HepG2 (cell line): ENCODE data around the gene ATP8A1. TPM values are rescaled to one million over a fixed set of nuclear protein-coding genes. Genes with fewer than 3 reads are reported as not detected.

Source experiments
- ATAC-seq: fragments of 200-7000 bp; cut with Tn5 transposase; 3 replicates; pipeline ENCODE4 v1.9.1; 2020; ENCODE audit warnings: mild to moderate bottlenecking, moderate library complexity
- BruUV-seq: library from RNA; stranded (reverse); fragments of 400-500 nt; replicated peaks from 2 replicates; lab custom pipeline; 2021; lab: Mats Ljungman, UMichigan
- CTCF ChIA-PET: fragments of 300-600 bp; formaldehyde crosslinking; extraction: SDS; loops from one replicate; lab custom pipeline; 2021; ENCODE audit warnings: low total read pairs, inconsistent platforms, low intra/inter-chr PET ratio; lab: Yijun Ruan, JAX
- POLR2A ChIA-PET: fragments of 350-600 bp; sonication (Branson Sonifier 250); formaldehyde crosslinking; loops from one replicate; lab custom pipeline; 2020; ENCODE audit warnings: antibody characterized with exemption, inconsistent platforms; lab: Yijun Ruan, JAX
- DNase-seq: peaks from one replicate; pipeline ENCODE4 v3.0.0-alpha.2; 2015; ENCODE audit warnings: low spot score
- FAIRE-seq: peaks from 3 replicates; lab custom pipeline; 2011; peaks lifted over from hg19 to GRCh38; lab: Jason Lieb, UNC
- H2AFZ ChIP-seq: one replicate; pipeline ENCODE4 v1.6.1; 2011; ENCODE audit warnings: low read length, inconsistent platforms
- H3K27ac ChIP-seq: fragments of 300-600 bp; 3 replicates; pipeline ENCODE4 v1.8.0; 2011; ENCODE audit warnings: mixed run types, mild to moderate bottlenecking, mixed read lengths, low read length, inconsistent platforms; ENCODE audit not compliant: insufficient read depth; ENCODE audit errors: extremely low read length
- H3K27me3 ChIP-seq, 2 experiments: fragments of 200-600 bp in 1 of 2; 2 replicates in 1 of 2; 3 replicates in 1 of 2; pipeline versions ENCODE4 v1.6.0 to v1.8.0; 2011; ENCODE audit warnings: low read length in 2 of 2, mild to moderate bottlenecking in 2 of 2, moderate library complexity in 2 of 2, inconsistent platforms in 1 of 2; ENCODE audit not compliant: insufficient read depth in 2 of 2, control insufficient read depth in 1 of 2
- H3K36me3 ChIP-seq, 2 experiments: fragments of 200-600 bp in 1 of 2; replicated peaks in 1 of 2; 2 replicates in 1 of 2; 3 replicates in 1 of 2; pipeline versions ENCODE4 v1.5.1 to v1.8.0; 2011; ENCODE audit warnings: low read length in 2 of 2, inconsistent platforms in 1 of 2; ENCODE audit not compliant: insufficient read depth in 2 of 2, control insufficient read depth in 1 of 2
- H3K4me1 ChIP-seq: 2 replicates; pipeline ENCODE4 v1.5.1; 2012; ENCODE audit warnings: low read length, inconsistent platforms; ENCODE audit not compliant: insufficient read depth
- H3K4me2 ChIP-seq: 2 replicates; pipeline ENCODE4 v1.6.0; 2011; ENCODE audit warnings: low read depth, low read length, inconsistent platforms
- H3K4me3 ChIP-seq, 3 experiments: fragments of 200-600 bp in 1 of 3; sonication (generic), shearing (Covaris generic) in 1 of 3; replicated peaks in 1 of 3; 2 replicates each; pipeline ENCODE4 v1.5.1; 2011 to 2016; ENCODE audit warnings: low read length in 3 of 3, inconsistent platforms in 2 of 3, low read depth in 2 of 3, mild to moderate bottlenecking in 2 of 3, control low read depth in 1 of 3, mixed read lengths in 1 of 3; ENCODE audit not compliant: insufficient read depth in 1 of 3
- H3K79me2 ChIP-seq: one replicate; pipeline ENCODE4 v1.6.1; 2011; ENCODE audit warnings: low read length, inconsistent platforms; ENCODE audit not compliant: insufficient read depth
- H3K9ac ChIP-seq: 2 replicates; pipeline ENCODE4 v1.6.0; 2011; ENCODE audit warnings: mild to moderate bottlenecking, low read depth, low read length, inconsistent platforms; ENCODE audit not compliant: insufficient read depth
- H3K9me3 ChIP-seq: 2 replicates; pipeline ENCODE4 v1.5.1; 2012; ENCODE audit warnings: mild to moderate bottlenecking, low read length
- H4K20me1 ChIP-seq: 2 replicates; pipeline ENCODE4 v1.6.0; 2011; ENCODE audit warnings: inconsistent platforms, mild to moderate bottlenecking, low read length, moderate library complexity; ENCODE audit not compliant: insufficient read depth
- ATF7-NPFF ChIP-seq: sonication (generic); formaldehyde crosslinking; IDR thresholded peaks from 2 replicates; pipeline ENCODE4 v1.8.1; 2023; ENCODE audit warnings: mild to moderate bottlenecking, low read depth, missing genetic modification reagents, moderate library complexity
- FOXK1 ChIP-seq: sonication (generic); formaldehyde crosslinking; IDR thresholded peaks from 2 replicates; pipeline ENCODE4 v1.4.0; 2020; ENCODE audit warnings: low read depth, missing genetic modification reagents, borderline replicate concordance
- HDAC1 ChIP-seq: sonication (generic); formaldehyde crosslinking; IDR thresholded peaks from 2 replicates; pipeline ENCODE4 v1.5.1; 2020; ENCODE audit warnings: mild to moderate bottlenecking, missing genetic modification reagents
- IKZF1 ChIP-seq: fragments of 450-650 bp; IDR thresholded peaks from 2 replicates; pipeline ENCODE4 v1.7.1; 2016
- MEF2D ChIP-seq: sonication (generic); formaldehyde crosslinking; IDR thresholded peaks from 2 replicates; pipeline ENCODE4 v1.5.1; 2020; ENCODE audit warnings: mild to moderate bottlenecking, missing genetic modification reagents
- NFE2L2 ChIP-seq: fragments of 150-350 bp; IDR thresholded peaks from 2 replicates; pipeline ENCODE4 v1.6.1; 2014; ENCODE audit warnings: low read length
- PHF8 ChIP-seq: sonication (generic); formaldehyde crosslinking; IDR thresholded peaks from 2 replicates; pipeline ENCODE4 v1.5.0; 2020; ENCODE audit warnings: missing genetic modification reagents
- POLR2G ChIP-seq: fragments of 200-400 bp; formaldehyde crosslinking; IDR thresholded peaks from 2 replicates; pipeline ENCODE4 v1.6.1; 2018; ENCODE audit warnings: mild to moderate bottlenecking, low read depth, low read length, moderate library complexity
- REL ChIP-seq: sonication (generic); formaldehyde crosslinking; conservative IDR thresholded peaks from 2 replicates; pipeline ENCODE4 v1.8.0; 2022; ENCODE audit warnings: mild to moderate bottlenecking, missing genetic modification reagents, moderate library complexity
- ZNF263 ChIP-seq: sonication (generic); formaldehyde crosslinking; IDR thresholded peaks from 2 replicates; pipeline ENCODE4 v1.4.0; 2020; ENCODE audit warnings: missing genetic modification reagents
- ZNF33A ChIP-seq: sonication (generic); formaldehyde crosslinking; IDR thresholded peaks from 2 replicates; pipeline ENCODE4 v1.5.1; 2020; ENCODE audit warnings: missing genetic modification reagents, mild to moderate bottlenecking, moderate library complexity, borderline replicate concordance
- ZNF790 ChIP-seq: sonication (generic); formaldehyde crosslinking; IDR thresholded peaks from 2 replicates; pipeline ENCODE4 v1.8.0; 2022; ENCODE audit warnings: missing genetic modification reagents, mild to moderate bottlenecking, borderline replicate concordance
- WGBS: methylation state at CpG from one replicate; pipeline ENCODE4 v1.1.6; 2017; ENCODE audit warnings: low lambda C conversion rate; 5-methylcytosine and 5-hydroxymethylcytosine counted together
- in situ Hi-C: cut with HindIII; loops from 2 replicates; pipeline ENCODE4 v1.10.0; 2017; ENCODE audit warnings: low pct_unique_long_range_greater_than_20kb; ENCODE audit not compliant: extremely low pct_ligation_motif_present
- intact Hi-C: fragments of 100-400 bp; cut with micrococcal nuclease; formaldehyde crosslinking; loops from one replicate; pipeline ENCODE4 v1.10.0; 2022; ENCODE audit not compliant: unreplicated experiment
- polyA plus RNA-seq, 8 experiments: library from polyadenylated mRNA; depleted of rRNA in 3 of 8; stranded (reverse) in 7 of 8; unstranded in 1 of 8; fragments of >200 nt; fragmentation: Illumina TruSeq in 4 of 8; extraction: Trizol in 4 of 8; gene quantifications; 2 replicates each; pipeline versions ENCODE4 v1.2.1 to v1.2.3, GENCODE V29; 2011 to 2016; ENCODE audit warnings: low read depth in 4 of 8, missing spikeins in 1 of 8, mixed read lengths in 1 of 8; ENCODE audit not compliant: insufficient read depth in 1 of 8
- total RNA-seq, 5 experiments: library from RNA; depleted of rRNA; stranded (reverse); fragments of >200 nt; fragmentation: Illumina TruSeq; extraction: Trizol; gene quantifications; 2 replicates each; pipeline ENCODE4 v1.2.3, GENCODE V29; 2016; ENCODE audit warnings: low read depth in 1 of 5
- TF ChIP-seq, protein P1 (sequence below): sonication (generic); formaldehyde crosslinking; IDR thresholded peaks from 2 replicates; pipeline ENCODE4 v1.9.0; 2021; ENCODE audit warnings: missing genetic modification reagents, borderline replicate concordance
- TF ChIP-seq, protein P2 (sequence below): IDR thresholded peaks from 2 replicates; pipeline ENCODE4 v1.6.1; 2016; ENCODE audit warnings: missing compliant biosample characterization, missing genetic modification reagents, borderline replicate concordance
- TF ChIP-seq, protein P3 (sequence below): sonication (generic); formaldehyde crosslinking; IDR thresholded peaks from 2 replicates; pipeline ENCODE4 v1.5.1; 2020; ENCODE audit warnings: mild to moderate bottlenecking, missing genetic modification reagents, moderate library complexity

Gene ATP8A1
- total and polyA plus RNA-seq, 2 of the 13 experiments (the other 11 are each of a cell fraction or from before 2014, with no cell fraction given) = 1.7 to 6.2 TPM

DNA sequence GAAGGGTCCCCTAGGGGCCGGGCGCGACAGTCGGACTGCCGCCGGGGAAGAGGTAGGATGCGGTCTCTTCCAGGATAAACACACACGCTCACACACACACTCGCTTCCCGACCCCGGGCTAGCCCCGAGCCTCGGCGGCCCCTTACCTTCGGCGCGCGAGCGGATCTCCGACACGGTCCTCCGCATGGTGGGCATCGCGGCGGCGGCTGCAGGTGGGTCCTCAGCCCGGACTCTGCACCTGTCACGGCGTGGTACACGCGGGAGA is 294 bp downstream of the ATP8A1 start (continued):
- TF ChIP-seq ATF7-NPFF = no peak
- TF ChIP-seq, protein P1, sequence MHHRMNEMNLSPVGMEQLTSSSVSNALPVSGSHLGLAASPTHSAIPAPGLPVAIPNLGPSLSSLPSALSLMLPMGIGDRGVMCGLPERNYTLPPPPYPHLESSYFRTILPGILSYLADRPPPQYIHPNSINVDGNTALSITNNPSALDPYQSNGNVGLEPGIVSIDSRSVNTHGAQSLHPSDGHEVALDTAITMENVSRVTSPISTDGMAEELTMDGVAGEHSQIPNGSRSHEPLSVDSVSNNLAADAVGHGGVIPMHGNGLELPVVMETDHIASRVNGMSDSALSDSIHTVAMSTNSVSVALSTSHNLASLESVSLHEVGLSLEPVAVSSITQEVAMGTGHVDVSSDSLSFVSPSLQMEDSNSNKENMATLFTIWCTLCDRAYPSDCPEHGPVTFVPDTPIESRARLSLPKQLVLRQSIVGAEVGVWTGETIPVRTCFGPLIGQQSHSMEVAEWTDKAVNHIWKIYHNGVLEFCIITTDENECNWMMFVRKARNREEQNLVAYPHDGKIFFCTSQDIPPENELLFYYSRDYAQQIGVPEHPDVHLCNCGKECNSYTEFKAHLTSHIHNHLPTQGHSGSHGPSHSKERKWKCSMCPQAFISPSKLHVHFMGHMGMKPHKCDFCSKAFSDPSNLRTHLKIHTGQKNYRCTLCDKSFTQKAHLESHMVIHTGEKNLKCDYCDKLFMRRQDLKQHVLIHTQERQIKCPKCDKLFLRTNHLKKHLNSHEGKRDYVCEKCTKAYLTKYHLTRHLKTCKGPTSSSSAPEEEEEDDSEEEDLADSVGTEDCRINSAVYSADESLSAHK = no peak

DNA sequence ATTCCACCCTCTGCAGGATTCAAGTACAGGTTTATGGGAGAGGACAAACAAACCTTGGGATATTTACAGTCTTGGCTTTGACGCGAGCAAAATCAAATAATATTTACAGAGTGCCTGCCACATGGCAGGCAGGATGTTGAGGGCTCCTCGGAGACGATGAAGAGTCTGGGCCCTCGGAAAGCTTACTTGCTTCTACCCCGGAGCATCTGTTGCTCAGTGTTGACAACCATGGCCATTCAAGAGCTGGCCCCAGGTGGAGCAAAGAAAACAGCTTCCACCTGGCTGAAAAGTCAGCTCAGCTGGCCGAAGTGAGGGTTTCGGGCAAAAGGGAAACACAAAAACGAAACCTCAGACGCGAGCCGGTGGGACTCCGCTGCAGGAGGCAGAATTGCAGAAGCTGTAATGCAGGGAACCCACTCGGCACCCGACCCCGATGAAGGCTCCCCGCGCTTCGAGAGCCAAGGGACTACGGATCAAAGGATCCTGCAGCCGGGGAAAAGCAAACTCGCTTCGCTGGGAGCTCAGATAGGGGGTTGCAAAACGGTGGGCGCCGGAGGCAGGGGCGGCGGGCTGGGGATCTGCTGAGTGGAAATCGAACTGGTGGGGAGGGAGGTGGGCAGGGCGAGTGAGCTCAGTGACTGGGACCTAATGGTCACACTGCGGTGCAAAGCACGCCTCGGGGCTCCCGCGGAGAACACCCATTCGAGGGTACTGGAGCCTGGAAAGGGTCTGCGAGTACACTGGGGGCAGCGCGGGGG is 805 bp downstream of the ATP8A1 start:
- peaks cover 34% of the 10 kb centered on the region for H3K4me1 ChIP-seq
- no peaks in the 10 kb centered on the region for H3K36me3 ChIP-seq
- H3K27me3 ChIP-seq = no peaks in the 10 kb centered on the region
- POLR2A ChIA-PET = interaction anchor here (1.4 kb wide), 1 partner anchor 46 kb away, joined by 4 read pairs; no protein-coding TSS in a partner anchor
- H3K9ac ChIP-seq = peak overlapping the region; percentile 63
- no peak for FAIRE-seq
- H3K4me2 ChIP-seq = peak overlapping the region; percentile 95
- H3K9me3 ChIP-seq = no peaks in the 10 kb centered on the region
- H3K4me3 ChIP-seq = peak overlapping the region; percentile 71 to 83 (median 75)
- under 1% methylated on average over 34 of the region's 39 CpGs for WGBS
- intact Hi-C loops = loop anchor here (2.0 kb wide), 1 partner anchor 87 kb away; no protein-coding TSS in a partner anchor
- H3K79me2 ChIP-seq = no peaks in the 10 kb centered on the region
- H4K20me1 ChIP-seq = no peaks in the 10 kb centered on the region
- peak overlapping the region; percentile 49 for H3K27ac ChIP-seq
- in situ Hi-C loops = no loop called here
- CTCF ChIA-PET = no interaction called here
- peak; percentile 1 for DNase-seq
- BruUV-seq = no TSS peak
- H2AFZ ChIP-seq = peak overlapping the region; percentile 83
- peak; percentile 59 for ATAC-seq
- TF ChIP-seq POLR2G (no peak), ZNF263 (CRISPR knock-in tag) (no peak), HDAC1 (CRISPR knock-in tag) (peak; percentile 20; the same call in 1 of the 2 replicates), IKZF1 (no peak), REL (no peak), ZNF790 (CRISPR knock-in tag) (0 out of 2 replicates have a peak, but pooled peaks have one; percentile 30), ZNF33A (CRISPR knock-in tag) (no peak), ATF7-NPFF (no peak), NFE2L2 (no peak), MEF2D (CRISPR knock-in tag) (no peak), PHF8 (peak; percentile 48; the same call in 1 of the 2 replicates), FOXK1 (CRISPR knock-in tag) (no peak)
- TF ChIP-seq, protein P2, sequence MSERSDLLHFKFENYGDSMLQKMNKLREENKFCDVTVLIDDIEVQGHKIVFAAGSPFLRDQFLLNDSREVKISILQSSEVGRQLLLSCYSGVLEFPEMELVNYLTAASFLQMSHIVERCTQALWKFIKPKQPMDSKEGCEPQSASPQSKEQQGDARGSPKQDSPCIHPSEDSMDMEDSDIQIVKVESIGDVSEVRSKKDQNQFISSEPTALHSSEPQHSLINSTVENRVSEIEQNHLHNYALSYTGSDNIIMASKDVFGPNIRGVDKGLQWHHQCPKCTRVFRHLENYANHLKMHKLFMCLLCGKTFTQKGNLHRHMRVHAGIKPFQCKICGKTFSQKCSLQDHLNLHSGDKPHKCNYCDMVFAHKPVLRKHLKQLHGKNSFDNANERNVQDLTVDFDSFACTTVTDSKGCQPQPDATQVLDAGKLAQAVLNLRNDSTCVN = no peak
- TF ChIP-seq, protein P3, sequence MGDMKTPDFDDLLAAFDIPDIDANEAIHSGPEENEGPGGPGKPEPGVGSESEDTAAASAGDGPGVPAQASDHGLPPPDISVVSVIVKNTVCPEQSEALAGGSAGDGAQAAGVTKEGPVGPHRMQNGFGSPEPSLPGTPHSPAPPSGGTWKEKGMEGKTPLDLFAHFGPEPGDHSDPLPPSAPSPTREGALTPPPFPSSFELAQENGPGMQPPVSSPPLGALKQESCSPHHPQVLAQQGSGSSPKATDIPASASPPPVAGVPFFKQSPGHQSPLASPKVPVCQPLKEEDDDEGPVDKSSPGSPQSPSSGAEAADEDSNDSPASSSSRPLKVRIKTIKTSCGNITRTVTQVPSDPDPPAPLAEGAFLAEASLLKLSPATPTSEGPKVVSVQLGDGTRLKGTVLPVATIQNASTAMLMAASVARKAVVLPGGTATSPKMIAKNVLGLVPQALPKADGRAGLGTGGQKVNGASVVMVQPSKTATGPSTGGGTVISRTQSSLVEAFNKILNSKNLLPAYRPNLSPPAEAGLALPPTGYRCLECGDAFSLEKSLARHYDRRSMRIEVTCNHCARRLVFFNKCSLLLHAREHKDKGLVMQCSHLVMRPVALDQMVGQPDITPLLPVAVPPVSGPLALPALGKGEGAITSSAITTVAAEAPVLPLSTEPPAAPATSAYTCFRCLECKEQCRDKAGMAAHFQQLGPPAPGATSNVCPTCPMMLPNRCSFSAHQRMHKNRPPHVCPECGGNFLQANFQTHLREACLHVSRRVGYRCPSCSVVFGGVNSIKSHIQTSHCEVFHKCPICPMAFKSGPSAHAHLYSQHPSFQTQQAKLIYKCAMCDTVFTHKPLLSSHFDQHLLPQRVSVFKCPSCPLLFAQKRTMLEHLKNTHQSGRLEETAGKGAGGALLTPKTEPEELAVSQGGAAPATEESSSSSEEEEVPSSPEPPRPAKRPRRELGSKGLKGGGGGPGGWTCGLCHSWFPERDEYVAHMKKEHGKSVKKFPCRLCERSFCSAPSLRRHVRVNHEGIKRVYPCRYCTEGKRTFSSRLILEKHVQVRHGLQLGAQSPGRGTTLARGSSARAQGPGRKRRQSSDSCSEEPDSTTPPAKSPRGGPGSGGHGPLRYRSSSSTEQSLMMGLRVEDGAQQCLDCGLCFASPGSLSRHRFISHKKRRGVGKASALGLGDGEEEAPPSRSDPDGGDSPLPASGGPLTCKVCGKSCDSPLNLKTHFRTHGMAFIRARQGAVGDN (CRISPR knock-in tag) = peak; percentile 51; the same call in 1 of the 2 replicates
